SK-N-MC (cell line): Measurements from ENCODE around the gene ZNF526.

ENCODE experiments used
- EZH2 ChIP-seq: fragments of 200-600 bp; sonication (generic); IDR thresholded peaks from one replicate; pipeline ENCODE4 v1.6.1; 2017; ENCODE audit warnings: antibody characterized with exemption
- FOXP2 ChIP-seq: optimal IDR thresholded peaks from 2 replicates; pipeline ENCODE3; 2011; ENCODE audit warnings: mild to moderate bottlenecking, moderate library complexity; ENCODE audit not compliant: insufficient read depth; ENCODE audit errors: extremely low read length, control extremely low read depth
- POLR2AphosphoS5 ChIP-seq: IDR thresholded peaks from 2 replicates; pipeline ENCODE4 v1.6.1; 2012; ENCODE audit warnings: mild to moderate bottlenecking, low read depth, low read length, borderline replicate concordance

DNA sequence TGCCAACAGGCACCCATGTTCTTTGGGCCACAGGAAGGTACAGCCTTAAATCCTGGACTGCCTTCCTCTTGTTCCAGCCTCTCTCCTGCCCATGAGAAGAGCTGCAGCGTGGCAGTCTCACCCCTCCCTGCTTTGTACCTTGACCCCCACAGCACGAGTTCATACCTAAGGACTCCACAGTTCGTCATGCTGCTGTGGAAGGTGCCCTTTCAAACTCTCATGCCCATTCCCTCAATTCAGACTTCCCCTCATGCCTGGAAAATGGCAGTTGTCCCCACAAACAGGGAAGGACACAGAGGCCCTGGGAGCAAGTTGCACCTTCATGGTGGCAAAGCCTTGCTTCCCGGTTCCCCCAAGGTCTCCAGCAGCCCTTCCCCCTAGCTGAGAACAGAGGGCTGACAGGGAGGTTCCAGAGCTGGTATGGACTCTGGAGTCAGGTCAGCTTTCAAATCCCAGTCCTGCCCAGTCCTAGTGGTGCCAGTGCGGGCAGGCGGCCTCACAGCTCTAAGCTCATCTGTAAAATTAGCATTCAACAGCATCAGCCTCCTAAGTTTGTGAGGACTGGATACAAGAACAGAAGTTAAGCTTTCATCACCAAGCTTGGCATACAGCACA is 13.7 kb downstream of the ZNF526 start:
- TF ChIP-seq POLR2AphosphoS5, result no peak
- no peak for TF ChIP-seq EZH2
- TF ChIP-seq FOXP2, result no peak
